Panc1 (cell line): ENCODE results near the gene SPATA20.

Experiments
- CTCF ChIP-seq: fragments of 450-650 bp; IDR thresholded peaks from 2 replicates; pipeline ENCODE4 v1.5.1; 2017; ENCODE audit warnings: mild to moderate bottlenecking
- POLR2AphosphoS5 ChIP-seq: IDR thresholded peaks from 2 replicates; pipeline ENCODE4 v1.6.1; 2012; ENCODE audit warnings: mild to moderate bottlenecking, low read depth, low read length, moderate library complexity
- REST ChIP-seq, 2 experiments: IDR thresholded peaks; 2 replicates each; pipeline ENCODE4 v1.6.1; 2011 to 2012; ENCODE audit warnings: low read depth in 2 of 2, control low read depth in 1 of 2, low read length in 1 of 2, mild to moderate bottlenecking in 1 of 2, moderate library complexity in 1 of 2; ENCODE audit not compliant: insufficient read depth in 1 of 2
- SIN3A ChIP-seq: IDR thresholded peaks from 2 replicates; pipeline ENCODE4 v1.6.1; 2012; ENCODE audit warnings: low read depth, mild to moderate bottlenecking, low read length, moderate library complexity, borderline replicate concordance; ENCODE audit not compliant: insufficient read depth

- TF ChIP-seq CTCF (no peak), POLR2AphosphoS5 (no peak), SIN3A (no peak), REST (IDR thresholded peaks at IDR 0.05; ENCODE audit: insufficient read depth in 1 of 2, low read depth in 2 of 2, low read length in 1 of 2) (no peak)
These were observed 12.8 kb downstream of the SPATA20 start for GRCh38 chr17:50559674-50560184.
